Esophagus (tissue), 2 donors: ENCODE measurements around the gene KCNMA1. TPM values are rescaled to one million over a fixed set of nuclear protein-coding genes. Genes with fewer than 3 reads are reported as not detected.

Experiments used
- H3K27ac ChIP-seq, 2 donors: one replicate each; pipeline ENCODE4 v1.5.1; 2013; ENCODE audit warnings: low read depth in 2 of 2, mild to moderate bottlenecking in 2 of 2, inconsistent platforms in 1 of 2, low read length in 1 of 2, moderate library complexity in 1 of 2
- H3K27me3 ChIP-seq, 2 donors: one replicate each; pipeline ENCODE4 v1.6.1; 2013; ENCODE audit warnings: low read length in 2 of 2, control low read depth in 1 of 2, mild to moderate bottlenecking in 1 of 2; ENCODE audit not compliant: insufficient read depth in 2 of 2, control insufficient read depth in 1 of 2
- H3K36me3 ChIP-seq, 2 donors: one replicate each; pipeline ENCODE4 v1.6.1; 2013; ENCODE audit warnings: low read length in 1 of 2; ENCODE audit not compliant: control insufficient read depth in 2 of 2, insufficient read depth in 2 of 2
- H3K4me1 ChIP-seq, 2 donors: one replicate each; pipeline ENCODE4 v1.6.1; 2013; ENCODE audit warnings: low read length in 1 of 2; ENCODE audit not compliant: control insufficient read depth in 2 of 2, insufficient read depth in 2 of 2
- H3K4me3 ChIP-seq, 2 donors: one replicate each; pipeline ENCODE4 v1.5.1; 2013; ENCODE audit warnings: low read length in 2 of 2, mild to moderate bottlenecking in 2 of 2, low read depth in 1 of 2, moderate library complexity in 1 of 2
- H3K9me3 ChIP-seq, 2 donors: one replicate each; pipeline ENCODE4 v1.6.1; 2013; ENCODE audit warnings: mild to moderate bottlenecking in 2 of 2, low read depth in 1 of 2, low read length in 1 of 2, moderate library complexity in 1 of 2; ENCODE audit not compliant: control insufficient read depth in 2 of 2, insufficient read depth in 1 of 2
- WGBS, 2 donors: extraction: QIAGEN DNeasy Blood & Tissue Kit; methylation state at CpG; one replicate each; pipeline ENCODE4 v1.1.7; 2013; 5-methylcytosine and 5-hydroxymethylcytosine counted together
- polyA plus RNA-seq, 2 donors: library from polyadenylated mRNA; stranded (reverse); fragments of 200-250 nt; gene quantifications; one replicate each; pipeline ENCODE4 v1.2.3, GENCODE V29; 2013
- donor health status: healthy with polysubstance abuse.
- donor health status: Bipolar disorder and iron deficiency.

Gene KCNMA1
- polyA plus RNA-seq, 2 donors, result 8.4 to 11.2 TPM

DNA sequence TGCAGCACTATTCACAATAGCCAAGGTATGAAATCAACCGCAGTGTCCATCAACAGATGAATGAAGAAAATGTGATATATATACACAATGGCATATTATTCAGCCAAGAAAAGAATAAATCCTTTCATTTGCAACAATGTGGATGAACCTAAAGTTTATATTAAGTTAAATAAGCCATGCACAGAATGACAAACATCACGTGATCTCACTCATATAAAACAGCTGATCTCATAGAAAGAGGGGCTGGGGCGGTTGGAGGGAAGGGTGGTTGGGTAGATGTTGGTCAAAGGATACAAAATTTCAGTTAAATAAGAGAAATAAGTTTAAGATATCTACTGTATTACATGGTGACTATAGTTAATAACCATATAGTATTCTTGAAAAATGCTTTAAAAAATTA lies 502.1 kb downstream of the KCNMA1 start:
- Histone ChIP-seq H3K27ac (no peak overlapping the region), H3K4me3 (no peak overlapping the region), H3K9me3 (no peaks in the 10 kb centered on the region), H3K4me1 (peaks cover 0 to 4% of the 10 kb centered on the region in 2 donors), H3K27me3 (no peaks in the 10 kb centered on the region), H3K36me3 (no peaks in the 10 kb centered on the region)
- 91 to 93% methylated on average over 3 of the region's 3 CpGs for WGBS, 2 donors

DNA sequence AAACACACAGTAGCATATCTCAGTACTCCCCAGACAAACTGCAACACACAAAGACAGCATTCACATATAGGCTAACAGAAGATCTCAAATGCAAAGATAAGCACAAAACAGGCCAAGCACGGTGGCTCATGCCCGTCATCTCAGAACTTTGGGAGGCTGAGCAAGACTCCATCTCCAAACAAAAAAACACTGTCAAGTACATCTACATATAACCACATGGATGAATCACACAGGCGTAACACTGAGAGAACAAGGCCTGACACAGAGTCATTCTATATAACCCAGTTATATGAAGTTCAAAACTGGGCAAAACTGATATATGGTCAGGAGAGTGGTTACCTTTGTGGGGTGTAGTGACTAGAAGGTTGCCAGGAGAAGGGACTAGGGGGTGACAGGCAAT lies 506.4 kb downstream of the KCNMA1 start:
- Histone ChIP-seq H3K4me1 (no peaks in the 10 kb centered on the region), H3K27me3 (peaks cover 0 to 4% of the 10 kb centered on the region in 2 donors), H3K36me3 (no peaks in the 10 kb centered on the region), H3K4me3 (no peak overlapping the region), H3K9me3 (no peaks in the 10 kb centered on the region), H3K27ac (no peak overlapping the region)
- 86 to 92% methylated on average over 3 of the region's 3 CpGs for WGBS, 2 donors

- H3K4me3 ChIP-seq, result no peak overlapping the region
- 94 to 97% methylated on average over 1 of the region's 1 CpG for WGBS, 2 donors
- no peaks in the 10 kb centered on the region for H3K4me1 ChIP-seq
- H3K9me3 ChIP-seq, result no peaks in the 10 kb centered on the region
- no peaks in the 10 kb centered on the region for H3K36me3 ChIP-seq
- peaks cover 0 to 4% of the 10 kb centered on the region in 2 donors for H3K27me3 ChIP-seq
- H3K27ac ChIP-seq, result no peak overlapping the region
Observed at GRCh38 chr10:77127243-77127642, 510.4 kb downstream of the KCNMA1 start.

GRCh38 chr10:77125231-77125630 lies 512.4 kb downstream of the KCNMA1 start:
- H3K27me3 ChIP-seq, result peaks cover 0 to 4% of the 10 kb centered on the region in 2 donors
- H3K4me3 ChIP-seq, result no peak overlapping the region
- 87 to 88% methylated on average over 4 of the region's 4 CpGs for WGBS, 2 donors

GRCh38 chr10:77123330-77123729 lies 514.3 kb downstream of the KCNMA1 start:
- H3K27me3 ChIP-seq, result no peaks in the 10 kb centered on the region
- 83 to 91% methylated on average over 5 of the region's 5 CpGs for WGBS, 2 donors

More at GRCh38 chr10:77125231-77125630, 512.4 kb downstream of the KCNMA1 start:
- no peaks in the 10 kb centered on the region for H3K4me1 ChIP-seq
- H3K9me3 ChIP-seq, result no peaks in the 10 kb centered on the region
- no peaks in the 10 kb centered on the region for H3K36me3 ChIP-seq
- H3K27ac ChIP-seq, result no peak overlapping the region

GRCh38 chr10:77121829-77122228 lies 515.8 kb downstream of the KCNMA1 start:
- no peak overlapping the region for H3K27ac ChIP-seq
- H3K36me3 ChIP-seq, result no peaks in the 10 kb centered on the region
- H3K9me3 ChIP-seq, result no peaks in the 10 kb centered on the region
- no peaks in the 10 kb centered on the region for H3K4me1 ChIP-seq
- H3K4me3 ChIP-seq, result no peak overlapping the region
- WGBS, 2 donors, result 61 to 77% methylated on average over 10 of the region's 10 CpGs
- no peaks in the 10 kb centered on the region for H3K27me3 ChIP-seq

More at GRCh38 chr10:77123330-77123729, 514.3 kb downstream of the KCNMA1 start:
- no peaks in the 10 kb centered on the region for H3K36me3 ChIP-seq
- H3K4me1 ChIP-seq, result no peaks in the 10 kb centered on the region
- no peak overlapping the region for H3K27ac ChIP-seq
- no peak overlapping the region for H3K4me3 ChIP-seq
- H3K9me3 ChIP-seq, result no peaks in the 10 kb centered on the region

DNA sequence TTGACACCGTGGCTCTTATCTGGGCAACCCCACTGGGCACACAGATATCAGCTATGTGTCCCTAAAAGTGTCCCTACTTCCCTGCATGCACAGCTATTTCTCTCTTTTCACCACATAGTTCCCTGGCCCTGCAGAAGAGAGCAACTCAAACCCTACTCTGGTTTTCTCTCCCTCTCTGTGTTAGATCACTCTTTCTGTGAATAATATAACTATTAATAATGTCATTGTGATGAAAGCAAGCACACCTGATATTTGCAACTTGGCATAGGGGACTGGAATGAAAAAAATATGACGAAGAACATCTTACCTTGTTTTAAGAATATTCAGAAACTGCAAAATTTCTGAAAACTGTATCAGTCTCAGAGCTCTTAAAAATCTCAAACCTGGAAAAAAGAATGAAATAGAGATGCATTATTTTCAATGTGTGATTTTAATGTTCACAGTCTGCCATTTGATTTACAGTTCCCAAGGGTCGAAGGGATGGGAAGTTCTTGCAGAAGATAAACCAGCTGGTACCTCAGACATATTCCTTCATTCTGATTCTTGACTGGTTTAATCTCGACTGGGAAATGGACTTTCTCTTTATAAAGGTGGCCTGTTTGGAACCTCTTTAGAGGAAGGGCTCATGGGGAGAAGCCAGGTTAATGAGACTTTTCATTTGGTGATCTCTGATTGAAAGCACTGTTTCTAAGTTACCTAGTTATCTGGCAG lies 516.8 kb downstream of the KCNMA1 start:
- 69 to 74% methylated on average over 4 of the region's 4 CpGs for WGBS, 2 donors
- H3K27ac ChIP-seq, result no peak overlapping the region
- no peaks in the 10 kb centered on the region for H3K4me1 ChIP-seq
- H3K36me3 ChIP-seq, result no peaks in the 10 kb centered on the region
- H3K4me3 ChIP-seq, result no peak overlapping the region
- no peaks in the 10 kb centered on the region for H3K27me3 ChIP-seq
- no peaks in the 10 kb centered on the region for H3K9me3 ChIP-seq

GRCh38 chr10:77120012-77120411 lies 517.6 kb downstream of the KCNMA1 start:
- Histone ChIP-seq H3K4me1 (no peaks in the 10 kb centered on the region), H3K27me3 (no peaks in the 10 kb centered on the region), H3K4me3 (no peak overlapping the region), H3K27ac (no peak overlapping the region), H3K36me3 (no peaks in the 10 kb centered on the region), H3K9me3 (no peaks in the 10 kb centered on the region)
- 73 to 79% methylated on average over 4 of the region's 4 CpGs for WGBS, 2 donors

DNA sequence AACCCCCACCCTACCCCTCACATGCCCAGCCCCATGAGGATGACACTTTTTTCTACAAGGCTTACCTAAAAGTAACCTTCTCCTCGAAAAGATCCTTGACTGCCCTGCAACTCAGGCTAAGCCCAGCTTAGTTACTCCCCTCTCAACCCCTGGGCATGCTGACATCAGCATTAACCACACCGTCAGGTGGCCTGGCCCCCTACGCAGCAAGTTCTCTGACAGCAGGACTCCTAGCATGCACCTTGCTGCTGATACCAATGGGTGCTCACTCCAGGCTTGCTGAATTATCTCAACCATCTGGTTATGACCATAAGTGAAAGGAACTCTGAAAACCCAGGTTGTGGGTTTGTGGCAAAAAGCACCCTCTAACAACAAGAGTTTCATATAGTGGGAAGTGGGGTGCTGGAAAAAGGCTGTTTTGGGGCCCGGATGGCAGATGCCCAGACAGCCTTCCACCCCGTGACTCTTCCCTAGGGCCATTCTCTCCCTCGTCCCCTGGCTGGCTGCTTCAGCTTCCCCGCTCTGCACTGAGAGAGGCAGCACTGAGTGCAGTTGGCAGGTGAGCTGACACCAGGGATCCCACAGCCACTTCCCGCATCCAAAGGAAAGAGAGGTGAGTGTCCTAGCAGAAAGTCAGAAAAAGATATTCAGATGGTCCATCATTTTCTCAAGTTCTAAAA lies 518.9 kb downstream of the KCNMA1 start:
- H3K27me3 ChIP-seq, result no peaks in the 10 kb centered on the region
- H3K4me1 ChIP-seq, result no peaks in the 10 kb centered on the region
- H3K36me3 ChIP-seq, result no peaks in the 10 kb centered on the region
- no peaks in the 10 kb centered on the region for H3K9me3 ChIP-seq
- no peak overlapping the region for H3K27ac ChIP-seq
- H3K4me3 ChIP-seq, result no peak overlapping the region
- 74 to 82% methylated on average over 8 of the region's 8 CpGs for WGBS, 2 donors

DNA sequence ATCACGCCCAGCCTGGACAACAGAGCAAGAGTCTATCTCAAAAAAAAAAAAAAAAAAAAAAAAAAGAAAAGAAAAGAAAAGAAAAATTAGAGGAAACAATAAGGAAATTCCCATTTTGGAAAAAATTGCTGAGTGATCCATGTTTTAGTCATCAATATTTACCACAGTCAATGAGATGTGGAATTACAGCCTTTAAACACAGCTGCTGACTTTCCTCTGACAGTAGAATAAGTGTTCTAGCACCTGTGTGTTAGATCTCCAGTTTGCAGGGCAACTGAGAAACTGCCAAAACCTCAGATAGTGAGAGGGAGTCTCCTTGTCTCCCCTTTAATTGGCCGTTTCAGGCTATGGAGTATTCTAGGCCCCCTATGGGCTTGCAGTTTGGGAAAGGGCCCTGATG lies 520.1 kb downstream of the KCNMA1 start:
- 90 to 93% methylated on average over 2 of the region's 2 CpGs for WGBS, 2 donors
- no peak overlapping the region for H3K27ac ChIP-seq
- H3K4me3 ChIP-seq, result no peak overlapping the region

More for the DNA sequence above, 520.1 kb downstream of the KCNMA1 start:
- no peaks in the 10 kb centered on the region for H3K4me1 ChIP-seq
- no peaks in the 10 kb centered on the region for H3K36me3 ChIP-seq
- no peaks in the 10 kb centered on the region for H3K27me3 ChIP-seq
- H3K9me3 ChIP-seq, result no peaks in the 10 kb centered on the region
